Stimulated activated CD4-positive, alpha-beta T cell treated with anti-CD3 and anti-CD28 coated beads, Interleukin-2, amount 100 ng/mL, for 4 hours (primary cell): Measurements from ENCODE around the gene MTCH1.

Experiments used
- DNase-seq: peaks from one replicate; pipeline ENCODE4 v3.0.0-alpha.2; 2020; ENCODE audit warnings: low read depth

Gene MTCH1

DNA sequence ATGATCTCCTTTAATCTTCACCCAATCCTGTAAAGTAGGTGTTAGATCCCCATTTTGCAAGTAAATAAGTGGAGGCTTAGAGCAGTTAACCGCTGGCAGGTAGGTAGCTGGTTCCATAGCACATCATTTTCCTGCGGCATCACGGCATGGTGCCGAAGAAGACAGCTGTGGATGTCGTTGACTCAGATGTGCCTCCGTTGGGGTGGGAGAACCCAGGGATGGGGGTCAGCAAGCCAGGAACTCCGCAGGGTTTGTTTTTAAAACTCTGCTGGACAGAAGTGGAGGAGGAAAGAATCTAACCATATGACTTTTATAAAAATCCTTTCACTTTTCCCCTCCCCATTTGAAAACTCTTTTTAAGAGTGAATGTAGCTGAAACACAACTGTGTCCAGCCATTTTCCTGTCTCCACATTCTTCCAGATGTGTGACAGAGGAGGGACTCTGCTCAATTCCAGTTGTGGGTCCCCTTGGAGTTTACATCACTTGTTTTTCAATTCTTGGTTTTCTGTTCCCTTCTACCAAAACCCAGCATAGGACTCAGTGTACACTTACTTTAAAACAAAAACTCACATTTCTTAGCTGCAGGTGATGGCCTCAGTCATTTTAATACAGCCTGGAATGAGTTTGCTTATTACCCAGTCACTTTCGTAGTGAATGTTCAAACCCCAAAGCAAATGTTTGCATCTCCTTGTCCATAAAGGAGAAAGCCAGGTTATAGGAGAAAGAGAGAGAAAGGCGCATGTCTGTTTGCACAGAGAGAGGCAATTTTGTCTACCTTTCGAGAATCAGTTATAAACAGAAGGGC, 59.1 kb downstream of the MTCH1 start:
- DNase-seq, result no peak

DNA sequence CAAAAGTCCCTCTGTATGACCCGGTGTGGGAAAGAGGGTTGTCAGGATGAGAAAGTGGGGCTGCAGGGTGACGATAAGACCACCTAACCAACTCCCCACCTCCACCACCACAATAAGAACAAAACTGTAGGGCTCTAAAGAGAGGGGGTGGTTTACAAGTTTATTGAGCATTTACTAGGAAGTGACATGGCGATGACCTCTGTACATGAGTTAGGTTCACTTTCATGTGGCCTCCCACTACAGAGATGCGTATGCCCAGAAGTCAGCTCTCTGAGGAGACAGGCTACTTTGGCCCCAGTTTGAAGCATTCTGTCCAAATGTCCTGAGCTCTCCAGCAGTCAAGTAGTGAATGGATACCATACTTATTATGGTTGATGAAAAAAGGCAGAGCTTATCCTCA, 60.2 kb downstream of the MTCH1 start:
- DNase-seq, result no peak

DNA sequence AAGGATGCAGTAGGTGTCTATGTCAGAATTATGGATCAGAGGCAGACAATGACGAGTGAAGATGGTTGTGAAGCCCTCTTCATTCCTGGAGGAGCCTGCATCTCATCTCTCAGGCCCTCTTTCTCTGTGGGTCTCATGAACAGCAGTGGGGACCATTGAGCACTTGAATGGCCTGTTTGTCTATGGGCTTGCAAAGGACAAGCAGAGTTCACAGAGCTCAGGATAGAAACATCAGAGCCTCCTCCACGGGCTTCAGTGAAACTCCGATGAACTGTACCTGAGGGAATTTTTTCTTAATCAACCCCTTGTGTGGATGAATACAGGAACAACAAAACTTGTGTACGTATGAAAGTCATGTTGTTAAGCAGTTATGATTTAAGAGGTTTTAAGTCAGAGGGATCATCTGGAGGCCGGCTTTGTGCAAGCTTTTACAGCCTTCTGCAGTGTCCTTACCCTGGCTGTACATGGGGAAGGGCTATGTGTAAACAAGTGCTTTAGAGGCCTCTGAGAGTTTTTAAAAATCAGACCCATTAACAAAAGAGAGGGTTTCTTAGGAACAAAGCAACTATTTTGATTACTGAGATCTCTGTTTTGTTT, 61.1 kb downstream of the MTCH1 start:
- no peak for DNase-seq

DNA sequence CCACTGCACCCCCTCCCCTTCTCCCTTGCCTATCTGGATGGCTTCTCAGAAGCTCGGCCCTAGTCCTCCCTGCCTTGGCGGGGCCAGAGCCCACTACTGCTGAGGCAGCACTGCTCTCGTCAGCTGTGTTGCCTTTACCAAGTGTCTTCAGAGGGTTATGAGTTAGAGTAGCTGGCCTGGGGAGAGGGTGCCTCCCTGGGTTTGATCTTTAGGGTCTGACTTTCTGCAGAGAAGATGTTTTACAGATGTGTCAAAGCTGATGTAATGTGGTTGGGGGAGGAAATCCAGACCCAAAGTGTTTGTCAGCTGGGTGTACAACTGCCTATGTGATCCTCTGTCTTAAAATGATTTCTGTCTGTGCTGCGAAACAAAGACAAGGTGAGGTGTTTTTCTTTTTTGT, 61.9 kb downstream of the MTCH1 start:
- DNase-seq, result no peak

DNA sequence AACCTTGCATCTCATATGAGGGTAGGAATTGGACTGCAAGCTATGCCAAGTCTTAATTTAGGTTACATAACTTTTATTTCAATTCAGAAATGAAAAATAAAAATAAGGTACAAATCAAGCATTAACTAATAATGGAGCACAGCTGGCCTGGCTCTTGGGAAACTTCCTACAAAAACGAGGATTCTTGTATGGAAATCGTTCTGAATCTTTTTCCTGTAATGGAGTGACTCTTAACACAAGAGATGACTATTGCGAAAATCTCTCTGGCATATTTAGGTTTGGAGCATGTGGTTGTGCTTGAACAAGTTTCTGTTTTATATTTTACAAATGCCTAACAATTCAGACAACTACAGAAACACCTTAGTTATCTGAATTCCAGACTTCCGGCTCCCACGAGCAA, 65.5 kb downstream of the MTCH1 start:
- no peak for DNase-seq

DNA sequence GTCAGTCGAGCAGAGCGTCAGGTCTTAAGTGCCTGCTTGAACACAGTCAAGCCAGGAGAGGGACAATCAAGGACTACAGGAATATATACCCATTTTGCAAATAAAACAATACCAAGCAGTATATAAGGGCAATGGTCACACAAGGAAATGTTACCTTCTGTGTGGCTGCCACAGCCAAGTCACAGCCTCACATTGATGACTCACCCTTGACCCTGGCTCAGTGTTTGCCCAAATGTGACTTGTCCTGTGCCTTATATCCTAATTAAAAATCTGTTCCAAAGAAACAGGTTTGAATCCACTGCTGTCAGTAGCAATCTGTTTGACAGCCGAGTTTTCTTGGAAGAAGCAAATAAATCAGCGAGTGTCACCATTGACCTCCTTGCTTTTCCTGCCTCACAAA, 65.9 kb downstream of the MTCH1 start:
- DNase-seq, result no peak
